Neural cell (in vitro differentiated cells): ENCODE data around the gene GHITM. TPM values are rescaled to one million over a fixed set of nuclear protein-coding genes. Genes with fewer than 3 reads are reported as not detected.

Experiments used
- H2AFZ ChIP-seq: fragments of 200-600, 300-800 bp; sonication (generic), shearing (Covaris generic); 2 replicates; pipeline ENCODE4 v1.6.0; 2014; ENCODE audit warnings: low read depth, mild to moderate bottlenecking, antibody characterized with exemption, low read length, moderate library complexity
- H3F3A ChIP-seq: fragments of 200-600 bp; shearing (Covaris generic); 2 replicates; pipeline ENCODE4 v1.6.1; 2016; ENCODE audit warnings: mild to moderate bottlenecking, moderate library complexity, mixed read lengths, antibody characterized with exemption, low read length; ENCODE audit not compliant: insufficient read depth, poor library complexity, severe bottlenecking
- H3K27ac ChIP-seq: fragments of 200-600, 300-800 bp; sonication (generic), shearing (Covaris generic); 2 replicates; pipeline ENCODE4 v1.5.1; 2014; ENCODE audit warnings: mild to moderate bottlenecking, low read length, moderate library complexity
- H3K27me3 ChIP-seq: fragments of 300-800, 200-600 bp; sonication (generic), shearing (Covaris generic); 2 replicates; pipeline ENCODE4 v1.6.0; 2014; ENCODE audit warnings: mild to moderate bottlenecking, low read depth, low read length, moderate library complexity; ENCODE audit not compliant: insufficient read depth
- H3K36me3 ChIP-seq: fragments of 300-800, 200-600 bp; sonication (generic), shearing (Covaris generic); 2 replicates; pipeline ENCODE4 v1.5.1; 2014; ENCODE audit warnings: mild to moderate bottlenecking, antibody characterized with exemption, low read length, moderate library complexity; ENCODE audit not compliant: insufficient read depth
- H3K4me2 ChIP-seq: fragments of 300-800, 200-600 bp; sonication (generic), shearing (Covaris generic); 2 replicates; pipeline ENCODE4 v1.6.0; 2014; ENCODE audit warnings: mild to moderate bottlenecking, low read length
- H3K4me3 ChIP-seq: fragments of 300-800, 200-600 bp; sonication (generic), shearing (Covaris generic); 2 replicates; pipeline ENCODE4 v1.5.1; 2014; ENCODE audit warnings: mild to moderate bottlenecking, low read length, moderate library complexity
- H3K79me2 ChIP-seq: fragments of 200-600 bp; shearing (Covaris generic); replicated peaks from 2 replicates; pipeline ENCODE4 v1.6.0; 2014; ENCODE audit warnings: mild to moderate bottlenecking, low read length, moderate library complexity; ENCODE audit not compliant: insufficient read depth
- H3K9ac ChIP-seq: fragments of 300-800, 200-600 bp; sonication (generic), shearing (Covaris generic); 2 replicates; pipeline ENCODE4 v1.6.1; 2016; ENCODE audit warnings: mild to moderate bottlenecking, low read length, mixed read lengths
- H3K9me2 ChIP-seq: fragments of 200-600 bp; shearing (Covaris generic); 2 replicates; pipeline ENCODE4 v1.6.1; 2016; ENCODE audit warnings: mild to moderate bottlenecking, low read length, mixed read lengths; ENCODE audit not compliant: insufficient read depth
- H3K9me3 ChIP-seq: fragments of 200-600, 300-800 bp; sonication (generic), shearing (Covaris generic); 2 replicates; pipeline ENCODE4 v1.6.1; 2016; ENCODE audit warnings: mild to moderate bottlenecking, mixed run types, low read length, moderate library complexity, mixed read lengths
- H4K20me1 ChIP-seq: fragments of 200-600 bp; shearing (Covaris generic); 2 replicates; pipeline ENCODE4 v1.6.1; 2016; ENCODE audit warnings: mild to moderate bottlenecking, mixed run types; ENCODE audit not compliant: insufficient read depth
- CTCF ChIP-seq: fragments of 450-650 bp; IDR thresholded peaks from 2 replicates; pipeline ENCODE4 v1.5.1; 2014; ENCODE audit warnings: antibody characterized with exemption, mild to moderate bottlenecking, moderate library complexity; ENCODE audit not compliant: poor library complexity, severe bottlenecking
- EP300 ChIP-seq: fragments of 450-650 bp; conservative IDR thresholded peaks from 2 replicates; pipeline ENCODE4 v1.6.1; 2014; ENCODE audit warnings: antibody characterized with exemption, mild to moderate bottlenecking, moderate library complexity; ENCODE audit not compliant: poor library complexity, severe bottlenecking
- EZH2 ChIP-seq: fragments of 200-600, 300-800 bp; shearing (Covaris generic), sonication (generic); IDR thresholded peaks from 2 replicates; pipeline ENCODE4 v1.6.1; 2014; ENCODE audit warnings: antibody characterized with exemption, low read length, borderline replicate concordance, mild to moderate bottlenecking; ENCODE audit not compliant: insufficient read depth, poor library complexity, severe bottlenecking
- MXI1 ChIP-seq: fragments of 450-650 bp; conservative IDR thresholded peaks from 2 replicates; pipeline ENCODE4 v1.6.1; 2014; ENCODE audit warnings: antibody characterized with exemption, mild to moderate bottlenecking; ENCODE audit not compliant: poor library complexity, severe bottlenecking
- POLR2AphosphoS5 ChIP-seq: IDR thresholded peaks from 2 replicates; pipeline ENCODE4 v1.6.1; 2012
- RAD21 ChIP-seq: fragments of 450-650 bp; conservative IDR thresholded peaks from 2 replicates; pipeline ENCODE4 v1.6.1; 2014; ENCODE audit warnings: antibody characterized with exemption, mild to moderate bottlenecking, moderate library complexity
- REST ChIP-seq: IDR thresholded peaks from 2 replicates; pipeline ENCODE4 v1.6.1; 2012; ENCODE audit warnings: borderline replicate concordance
- SMC3 ChIP-seq: fragments of 450-650 bp; conservative IDR thresholded peaks from 2 replicates; pipeline ENCODE4 v1.6.1; 2014; ENCODE audit warnings: antibody characterized with exemption, mild to moderate bottlenecking, moderate library complexity; ENCODE audit not compliant: poor library complexity
- TAF1 ChIP-seq: IDR thresholded peaks from 2 replicates; pipeline ENCODE4 v1.6.1; 2012; ENCODE audit warnings: low read depth
- polyA plus RNA-seq: library from polyadenylated mRNA; depleted of rRNA; stranded (reverse); fragments of >200 nt; gene quantifications from 2 replicates; pipeline ENCODE4 v1.2.3, GENCODE V29; 2014

GHITM gene
- polyA plus RNA-seq, 1 donor from 2014 or later: 306 TPM

GRCh38 chr10:84117686-84118394 is 21.5 kb upstream of the GHITM start:
- Histone ChIP-seq H3K9me3 (no peaks in the 10 kb centered on the region), H3K79me2 (no peaks in the 10 kb centered on the region), H3K36me3 (no peaks in the 10 kb centered on the region), H3F3A (no peaks in the 10 kb centered on the region), H3K9me2 (no peaks in the 10 kb centered on the region), H2AFZ (no peak overlapping the region), H4K20me1 (no peaks in the 10 kb centered on the region), H3K4me2 (no peak overlapping the region), H3K4me3 (no peak overlapping the region), H3K27ac (no peak overlapping the region), H3K9ac (no peak overlapping the region), H3K27me3 (no peaks in the 10 kb centered on the region)
- TF ChIP-seq CTCF: no peak
- no peak for TF ChIP-seq EZH2
- TF ChIP-seq REST: no peak
- no peak for TF ChIP-seq EP300
- no peak for TF ChIP-seq POLR2AphosphoS5
- no peak for TF ChIP-seq MXI1
- TF ChIP-seq RAD21: no peak
- no peak for TF ChIP-seq TAF1
- TF ChIP-seq SMC3: no peak

GRCh38 chr10:84118395-84119006 is 20.8 kb upstream of the GHITM start:
- Histone ChIP-seq H2AFZ (no peak overlapping the region), H3K4me3 (no peak overlapping the region), H3K9me3 (no peaks in the 10 kb centered on the region), H3K27ac (no peak overlapping the region), H3K36me3 (no peaks in the 10 kb centered on the region), H3K79me2 (no peaks in the 10 kb centered on the region), H3K9ac (no peak overlapping the region), H3K9me2 (no peaks in the 10 kb centered on the region), H3K4me2 (no peak overlapping the region), H3F3A (no peaks in the 10 kb centered on the region), H4K20me1 (no peaks in the 10 kb centered on the region), H3K27me3 (no peaks in the 10 kb centered on the region)
- no peak for TF ChIP-seq TAF1
- TF ChIP-seq REST: no peak
- no peak for TF ChIP-seq SMC3
- TF ChIP-seq EZH2: no peak
- no peak for TF ChIP-seq RAD21
- TF ChIP-seq MXI1: no peak
- no peak for TF ChIP-seq CTCF
- TF ChIP-seq EP300: no peak
- TF ChIP-seq POLR2AphosphoS5: no peak
